HG02973 (cell line): Measurements from ENCODE around the gene EXOC4.
"Not testable (repeated sequence)": the region's sequence is repeated elsewhere in the genome, so short reads cannot be mapped to it uniquely, and the experiment has no call there.

Experiments used
- ATAC-seq: cut with Tn5 transposase; IDR thresholded peaks from one replicate; pipeline ENCODE4 v1.9.1; 2021; ENCODE audit warnings: moderate library complexity; ENCODE audit not compliant: unreplicated experiment

EXOC4 gene

GRCh38 chr7:133275008-133275407 lies 22.1 kb downstream of the EXOC4 start:
- ATAC-seq, result no peak

- ATAC-seq, result no peak
Observed at GRCh38 chr7:133275446-133276095, 22.7 kb downstream of the EXOC4 start.

GRCh38 chr7:133278975-133279374 lies 26.1 kb downstream of the EXOC4 start:
- not testable (repeated sequence) for ATAC-seq

- no peak for ATAC-seq
Observed at GRCh38 chr7:133282094-133282493, 29.2 kb downstream of the EXOC4 start.

GRCh38 chr7:133284092-133284491 lies 31.2 kb downstream of the EXOC4 start:
- ATAC-seq, result no peak

GRCh38 chr7:133288970-133289369 lies 36.1 kb downstream of the EXOC4 start:
- no peak for ATAC-seq

GRCh38 chr7:133290041-133290440 lies 37.2 kb downstream of the EXOC4 start:
- no peak for ATAC-seq

- ATAC-seq, result no peak
Observed at GRCh38 chr7:133290676-133291333, 37.9 kb downstream of the EXOC4 start.

- no peak for ATAC-seq
Observed at GRCh38 chr7:133292631-133293030, 39.8 kb downstream of the EXOC4 start.

- ATAC-seq, result no peak
Observed at GRCh38 chr7:133293384-133294160, 40.7 kb downstream of the EXOC4 start.

GRCh38 chr7:133294234-133294633 lies 41.4 kb downstream of the EXOC4 start:
- ATAC-seq, result no peak

- ATAC-seq, result no peak
Observed at GRCh38 chr7:133295484-133295883, 42.6 kb downstream of the EXOC4 start.

GRCh38 chr7:133297093-133297492 lies 44.2 kb downstream of the EXOC4 start:
- no peak for ATAC-seq

- no peak for ATAC-seq
Observed at GRCh38 chr7:133298080-133298479, 45.2 kb downstream of the EXOC4 start.

GRCh38 chr7:133299676-133300075 lies 46.8 kb downstream of the EXOC4 start:
- ATAC-seq, result no peak

- ATAC-seq, result no peak
Observed at GRCh38 chr7:133300088-133300487, 47.2 kb downstream of the EXOC4 start.

- ATAC-seq, result no peak
Observed at GRCh38 chr7:133300811-133301210, 47.9 kb downstream of the EXOC4 start.

- no peak for ATAC-seq
Observed at GRCh38 chr7:133301444-133301843, 48.6 kb downstream of the EXOC4 start.

- ATAC-seq, result no peak
Observed at GRCh38 chr7:133303372-133303771, 50.5 kb downstream of the EXOC4 start.

GRCh38 chr7:133303931-133304330 lies 51.1 kb downstream of the EXOC4 start:
- ATAC-seq, result no peak

- ATAC-seq, result no peak
Observed at GRCh38 chr7:133309333-133309732, 56.5 kb downstream of the EXOC4 start.
